Measurements from ENCODE around the gene PDILT. TPM values are rescaled to one million over a fixed set of nuclear protein-coding genes. Genes with fewer than 3 reads are reported as not detected.

PDILT gene
- total and polyA plus RNA-seq, 2 experiments from 2014 or later = not detected

GRCh38 chr16:20441191-20441590, 36.7 kb upstream of the PDILT start:
- Mint-ChIP-seq H3K9me3 (no peaks in the 10 kb centered on the region), H3K27ac (no peak overlapping the region), H3K4me1 (no peaks in the 10 kb centered on the region; the same call in 1 of the 3 replicates), H3K4me3 (no peak overlapping the region), H3K27me3 (ENCODE audit: insufficient read depth, low read depth, poor library complexity) (peaks cover 1% of the 10 kb centered on the region), H3K36me3 (ENCODE audit: low read depth) (no peaks in the 10 kb centered on the region)
- Histone ChIP-seq H3K4me2 (no peak overlapping the region), H3K4me1 (ENCODE audit: insufficient read depth) (no peaks in the 10 kb centered on the region), H3F3A (replicated peaks; ENCODE audit: low read depth) (no peaks in the 10 kb centered on the region), H2AFZ (no peak overlapping the region), H4K20me1 (replicated peaks; ENCODE audit: insufficient read depth) (no peaks in the 10 kb centered on the region), H3K9me2 (ENCODE audit: insufficient read depth) (no peaks in the 10 kb centered on the region), H3K36me3 (ENCODE audit: insufficient read depth) (no peaks in the 10 kb centered on the region), H3K79me2 (replicated peaks; ENCODE audit: insufficient read depth) (no peaks in the 10 kb centered on the region), H3K4me3 (no peak overlapping the region), H3K27me3 (ENCODE audit: insufficient read depth) (no peaks in the 10 kb centered on the region), H3K27ac (ENCODE audit: low read depth) (no peak overlapping the region)
- no peak for DNase-seq (ENCODE audit: low spot score)
- TF ChIP-seq ZNF331 (CRISPR knock-in tag; IDR thresholded peaks at IDR 0.05; ENCODE audit: low read depth) = no peak
- no peak for TF ChIP-seq NANOG (IDR thresholded peaks at IDR 0.05; ENCODE audit: borderline replicate concordance)
- TF ChIP-seq ZNF114 (CRISPR knock-in tag; IDR thresholded peaks at IDR 0.05) = no peak
- TF ChIP-seq REST (IDR thresholded peaks at IDR 0.05; ENCODE audit: unreplicated experiment) = no peak
- no peak for TF ChIP-seq EZH2phosphoT487 (IDR thresholded peaks at IDR 0.05; ENCODE audit: unreplicated experiment)
- TF ChIP-seq ETS1 (IDR thresholded peaks at IDR 0.05) = no peak
- TF ChIP-seq EZH2 (IDR thresholded peaks at IDR 0.05; ENCODE audit: low read depth, unreplicated experiment) = no peak
- no peak for TF ChIP-seq JUNB (IDR thresholded peaks at IDR 0.05; ENCODE audit: unreplicated experiment)
- TF ChIP-seq CREB1 (CRISPR knock-in tag; IDR thresholded peaks at IDR 0.05; ENCODE audit: low read depth) = no peak
- no peak for TF ChIP-seq ZNF462 (CRISPR knock-in tag; IDR thresholded peaks at IDR 0.05)
- no peak for TF ChIP-seq STAT1 (IDR thresholded peaks at IDR 0.05; ENCODE audit: unreplicated experiment)
- TF ChIP-seq CTCF (conservative IDR thresholded peaks at IDR 0.05; ENCODE audit: low read depth in 2 of 2) = no peak
- TF ChIP-seq POLR2AphosphoS5 (IDR thresholded peaks at IDR 0.05; ENCODE audit: low read depth) = no peak
- no peak for ATAC-seq
